ENCODE data around the gene ZRANB1. TPM values are rescaled to one million over a fixed set of nuclear protein-coding genes. Genes with fewer than 3 reads are reported as not detected.

The ZRANB1 gene
- total RNA-seq, 1 donor from 2014 or later = 20.8 TPM

DNA sequence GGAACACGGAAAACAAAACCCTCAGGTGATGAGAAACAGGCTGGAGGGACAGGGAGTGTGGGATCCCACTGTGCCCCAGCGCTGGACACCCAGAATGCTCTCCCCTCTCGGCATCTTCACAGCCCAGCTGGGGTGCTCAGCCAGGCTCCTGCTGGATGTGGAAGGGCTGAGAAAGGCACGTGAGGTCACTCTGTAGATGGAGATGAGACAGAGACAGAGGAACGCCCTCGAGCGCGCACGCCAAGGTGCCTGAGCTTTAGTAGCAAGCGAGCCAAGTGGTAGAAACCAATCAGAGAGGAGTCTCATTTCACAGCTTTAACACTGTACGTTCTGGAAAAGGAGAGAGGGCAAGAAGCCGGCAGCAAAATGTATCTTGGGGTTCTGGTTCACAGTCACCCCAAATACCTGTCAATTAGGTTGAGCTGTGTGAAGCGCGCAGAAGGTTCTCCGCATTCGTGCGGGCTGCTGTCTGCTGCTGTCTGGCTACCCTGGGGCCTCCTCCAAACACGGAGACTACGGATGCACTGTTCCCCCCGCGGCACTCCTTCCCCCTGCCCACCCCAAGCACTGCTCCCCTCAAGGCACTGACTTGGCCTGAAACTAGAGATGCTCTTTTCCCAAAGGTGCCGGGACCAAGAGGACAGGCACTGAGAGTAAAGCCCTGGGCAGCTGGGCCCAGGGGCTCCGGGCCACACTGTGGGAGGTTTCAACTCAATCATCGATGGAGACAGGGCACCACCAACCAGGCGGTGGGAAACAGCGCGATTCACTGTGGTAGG is 91.4 kb downstream of the ZRANB1 start:
- DNase-seq (ENCODE audit: low read depth in 2 of 2) = no peak

DNA sequence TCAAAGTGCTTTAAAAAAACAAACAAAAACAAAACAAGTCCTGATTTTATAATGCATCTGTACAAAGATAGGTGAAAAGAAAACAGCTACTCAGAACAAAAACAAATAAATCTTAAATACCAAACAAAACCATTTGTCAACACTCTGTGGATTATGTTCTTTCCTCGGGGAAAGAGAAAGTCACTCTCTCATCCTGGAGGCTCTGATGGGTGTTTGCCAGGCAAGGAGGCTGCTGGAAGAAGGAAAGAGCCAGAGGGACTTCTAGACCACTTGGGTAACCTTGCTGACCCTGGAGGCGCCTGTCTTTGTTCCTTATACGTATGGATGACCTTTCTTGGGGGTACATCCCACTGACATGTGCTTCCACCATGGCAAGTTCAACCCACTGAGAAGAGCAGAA is 92.8 kb downstream of the ZRANB1 start:
- DNase-seq (ENCODE audit: low read depth in 2 of 2) = no peak

DNA sequence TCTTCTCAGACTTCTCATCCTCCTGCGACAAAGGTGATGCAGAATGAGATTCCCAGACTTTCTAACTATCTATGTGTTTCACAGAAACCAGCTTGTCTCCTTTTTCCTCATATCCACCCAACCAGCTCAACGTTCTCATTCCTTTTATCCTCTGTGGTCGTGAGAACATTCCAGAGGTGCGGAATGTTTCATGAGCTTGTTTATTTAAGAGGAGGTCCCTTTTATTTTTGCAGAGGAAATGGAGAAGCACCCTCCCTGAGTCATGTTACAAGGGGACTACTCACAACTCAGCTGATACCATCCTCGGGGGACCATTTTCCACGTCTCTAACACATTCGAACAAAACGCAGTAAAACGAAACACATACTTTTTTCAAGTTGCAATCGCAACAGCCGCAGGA is 93.2 kb downstream of the ZRANB1 start:
- peak; percentile 39 to 70 for DNase-seq (ENCODE audit: low read depth in 2 of 2)

DNA sequence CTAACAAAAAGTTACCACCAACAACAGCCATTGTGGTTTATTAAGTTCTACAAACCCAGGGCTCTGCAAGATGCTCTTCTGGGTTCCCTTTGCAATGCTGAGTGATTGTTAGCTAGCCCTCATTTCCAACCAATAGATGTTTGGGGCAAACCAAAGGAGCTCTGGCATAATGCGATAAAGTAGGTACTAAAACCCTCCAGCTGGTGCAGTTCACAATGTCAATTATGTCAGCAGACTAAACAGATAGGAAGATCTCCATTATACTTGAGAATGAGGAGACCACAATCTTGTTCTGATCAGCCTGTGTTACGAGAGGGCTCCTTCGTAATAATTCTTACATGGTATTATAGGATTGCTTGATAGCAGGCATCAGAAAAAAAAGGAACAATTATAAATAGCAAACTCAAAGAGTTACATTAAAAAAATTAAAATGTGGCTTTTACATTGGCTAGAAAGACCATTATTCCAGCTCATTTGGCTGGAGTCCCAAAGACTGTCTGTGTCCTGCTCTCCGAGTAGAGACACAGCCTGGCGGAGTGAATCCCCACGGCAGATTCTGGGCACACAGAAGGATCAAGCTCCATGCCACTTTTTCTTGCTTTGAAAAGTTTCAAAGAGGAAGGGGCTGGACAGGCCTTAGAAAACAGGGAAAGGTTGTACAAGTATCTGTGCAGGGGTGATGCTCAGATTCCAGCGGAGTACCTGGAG is 93.8 kb downstream of the ZRANB1 start:
- no peak for DNase-seq (ENCODE audit: low read depth in 2 of 2)

DNA sequence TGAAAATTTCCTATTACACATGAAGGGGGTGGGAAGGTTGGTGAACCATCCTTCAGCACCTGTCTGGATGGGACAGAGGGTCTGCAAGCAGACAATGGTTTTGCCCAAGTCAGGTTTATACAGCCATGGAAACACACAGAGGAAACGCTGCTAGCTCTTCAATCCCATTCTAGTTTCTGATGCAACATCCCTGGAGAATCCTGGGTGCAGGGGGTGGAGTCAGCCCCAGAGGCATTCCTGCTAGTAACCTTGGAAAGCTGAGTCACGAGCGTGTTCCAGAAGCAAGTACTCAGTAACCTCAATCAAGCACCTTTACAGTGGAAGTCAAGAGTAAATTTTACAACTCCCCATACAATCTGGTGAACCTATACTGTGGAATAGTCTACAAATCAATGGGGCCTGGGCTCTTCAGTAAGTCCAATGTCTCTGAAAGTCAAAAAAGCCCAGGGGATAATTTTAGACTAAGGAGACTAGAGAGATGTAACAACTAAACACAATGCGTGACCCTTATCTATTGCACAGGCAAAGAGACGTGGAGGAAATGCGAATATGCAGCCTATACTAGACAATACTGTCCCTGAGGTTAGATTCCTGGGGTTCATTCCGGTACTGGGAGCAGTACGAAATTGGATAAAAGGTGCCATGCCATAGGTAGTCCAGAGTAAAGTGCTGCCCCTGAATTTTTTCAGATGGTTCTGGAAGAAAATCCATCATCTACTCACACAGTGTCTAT is 95.4 kb downstream of the ZRANB1 start:
- DNase-seq (ENCODE audit: low read depth in 2 of 2) = no peak

Other genes starting within 250 kb of the ZRANB1 start
- 10.3 and 14.4 TPM in 2 replicates for gene FAM53B, start 197.7 kb upstream of the ZRANB1 start, total RNA-seq
- gene EEF1AKMT2, start 150.2 kb upstream of the ZRANB1 start, total RNA-seq = 7.3 and 10.0 TPM in 2 replicates
- gene ABRAXAS2, start 140.3 kb upstream of the ZRANB1 start, total RNA-seq = 8.7 and 11.5 TPM in 2 replicates
- gene CTBP2, start 218.4 kb downstream of the ZRANB1 start, total RNA-seq = 60.6 and 79.6 TPM in 2 replicates

All from lung microvascular endothelial cell (primary cell).